Gastroesophageal sphincter (tissue), 3 donors: Measurements from ENCODE around the gene HK3.

Experiments
- CTCF ChIP-seq, 4 experiments: fragments of 200-600 bp in 2 of 4; fragments of 450-650 bp in 2 of 4; sonication (generic) in 1 of 4; IDR thresholded peaks; one replicate each; pipeline ENCODE4 v1.5.1; 2017 to 2019; ENCODE audit warnings: antibody characterized with exemption in 4 of 4, mild to moderate bottlenecking in 2 of 4, moderate library complexity in 2 of 4
- POLR2A ChIP-seq, 2 donors: fragments of 450-650 bp; IDR thresholded peaks; one replicate each; pipeline ENCODE4 v1.6.1; 2017; ENCODE audit warnings: antibody characterized with exemption in 2 of 2, mild to moderate bottlenecking in 2 of 2, moderate library complexity in 1 of 2
- POLR2AphosphoS5 ChIP-seq: sonication (generic); formaldehyde crosslinking; IDR thresholded peaks from one replicate; pipeline ENCODE4 v1.6.1; 2017; ENCODE audit warnings: antibody characterized with exemption

- TF ChIP-seq CTCF (IDR thresholded peaks at IDR 0.05) (no peak), POLR2A (IDR thresholded peaks at IDR 0.05) (no peak), POLR2AphosphoS5 (no peak)
These were observed 39.2 kb downstream of the HK3 start for GRCh38 chr5:176859916-176860315.
